Mesothelial cell of epicardium (in vitro differentiated cells): Measurements from ENCODE around the gene ODC1. TPM values are rescaled to one million over a fixed set of nuclear protein-coding genes. Genes with fewer than 3 reads are reported as not detected.
"Not testable (repeated sequence)": the region's sequence is repeated elsewhere in the genome, so short reads cannot be mapped to it uniquely, and the experiment has no call there.

Source experiments
- DNase-seq, 2 experiments: peaks; one replicate each; pipeline ENCODE4 v3.0.0; 2021; ENCODE audit warnings: low spot score in 2 of 2; ENCODE audit not compliant: unreplicated experiment in 2 of 2
- H3K27ac Mint-ChIP-seq: 2 replicates; pipeline ENCODE4 v1.8.0; 2021; ENCODE audit warnings: mixed read lengths
- H3K27me3 Mint-ChIP-seq: 2 replicates; pipeline ENCODE4 v1.8.0; 2021; ENCODE audit warnings: low read depth, mixed read lengths
- H3K36me3 Mint-ChIP-seq: 2 replicates; pipeline ENCODE4 v1.8.0; 2021; ENCODE audit warnings: mixed read lengths
- H3K4me1 Mint-ChIP-seq: 2 replicates; pipeline ENCODE4 v1.8.0; 2021; ENCODE audit warnings: mixed read lengths
- H3K4me3 Mint-ChIP-seq: 2 replicates; pipeline ENCODE4 v1.8.0; 2021; ENCODE audit warnings: mild to moderate bottlenecking, moderate library complexity, mixed read lengths
- H3K9me3 Mint-ChIP-seq: 2 replicates; pipeline ENCODE4 v1.8.0; 2021; ENCODE audit warnings: mixed read lengths
- CTCF ChIP-seq: fragments of 200-600 bp; sonication (generic); IDR thresholded peaks from one replicate; pipeline ENCODE4 v1.5.0; 2021; ENCODE audit warnings: antibody characterized with exemption; ENCODE audit not compliant: unreplicated experiment
- total RNA-seq: library from RNA; stranded (reverse); gene quantifications from 3 replicates; pipeline ENCODE4 v1.2.1, GENCODE V29; 2021

The ODC1 gene
- total RNA-seq, 1 donor from 2014 or later: 148 TPM

GRCh38 chr2:10446631-10447030 is 1.5 kb downstream of the ODC1 start:
- no peak for TF ChIP-seq CTCF
- peaks cover 28% of the 10 kb centered on the region for H3K4me1 Mint-ChIP-seq
- no peak for DNase-seq
- peak overlapping the region; percentile 80 for H3K4me3 Mint-ChIP-seq
- peak overlapping the region; percentile 59 for H3K27ac Mint-ChIP-seq
- H3K27me3 Mint-ChIP-seq: no peaks in the 10 kb centered on the region
- peaks cover 24% of the 10 kb centered on the region for H3K36me3 Mint-ChIP-seq
- no peaks in the 10 kb centered on the region for H3K9me3 Mint-ChIP-seq

- Mint-ChIP-seq H3K4me3 (no peak overlapping the region), H3K4me1 (peaks cover 28% of the 10 kb centered on the region), H3K36me3 (peaks cover 33% of the 10 kb centered on the region), H3K9me3 (no peaks in the 10 kb centered on the region), H3K27me3 (no peaks in the 10 kb centered on the region), H3K27ac (no peak overlapping the region)
- no peak for DNase-seq
- no peak for TF ChIP-seq CTCF
Measured at GRCh38 chr2:10444463-10444862, 3.7 kb downstream of the ODC1 start.

GRCh38 chr2:10442469-10443126 is 5.5 kb downstream of the ODC1 start:
- Mint-ChIP-seq H3K36me3 (peaks cover 33% of the 10 kb centered on the region), H3K4me1 (peaks cover 25% of the 10 kb centered on the region)
- DNase-seq, H3K9me3 Mint-ChIP-seq, H3K27me3 Mint-ChIP-seq, H3K27ac Mint-ChIP-seq, H3K4me3 Mint-ChIP-seq: not testable (repeated sequence)

GRCh38 chr2:10441948-10442347 is 6.2 kb downstream of the ODC1 start:
- DNase-seq: no peak
- H3K27me3 Mint-ChIP-seq: no peaks in the 10 kb centered on the region
- TF ChIP-seq CTCF: no peak
- no peaks in the 10 kb centered on the region for H3K9me3 Mint-ChIP-seq
- peaks cover 20% of the 10 kb centered on the region for H3K4me1 Mint-ChIP-seq
- H3K4me3 Mint-ChIP-seq: no peak overlapping the region
- H3K27ac Mint-ChIP-seq: no peak overlapping the region
- H3K36me3 Mint-ChIP-seq: peaks cover 33% of the 10 kb centered on the region

- no peak overlapping the region for H3K4me3 Mint-ChIP-seq
- DNase-seq: no peak
- no peaks in the 10 kb centered on the region for H3K9me3 Mint-ChIP-seq
- H3K4me1 Mint-ChIP-seq: peaks cover 12% of the 10 kb centered on the region
- H3K27me3 Mint-ChIP-seq: no peaks in the 10 kb centered on the region
- peaks cover 33% of the 10 kb centered on the region for H3K36me3 Mint-ChIP-seq
- TF ChIP-seq CTCF: no peak
- no peak overlapping the region for H3K27ac Mint-ChIP-seq
Measured at GRCh38 chr2:10440736-10441135, 7.4 kb downstream of the ODC1 start.

GRCh38 chr2:10439971-10440370 is 8.2 kb downstream of the ODC1 start:
- Mint-ChIP-seq H3K27ac (no peak overlapping the region), H3K9me3 (no peaks in the 10 kb centered on the region), H3K4me1 (peaks cover 7% of the 10 kb centered on the region), H3K27me3 (no peaks in the 10 kb centered on the region), H3K36me3 (peaks cover 33% of the 10 kb centered on the region), H3K4me3 (no peak overlapping the region)
- DNase-seq: no peak
- no peak for TF ChIP-seq CTCF
